AG10803 (cell line): ENCODE data around the gene DROSHA.

ENCODE experiments used
- DNase-seq: peaks from one replicate; pipeline ENCODE4 v3.0.0; 2010; ENCODE audit warnings: low read depth
- H3K4me3 ChIP-seq: 2 replicates; pipeline ENCODE4 v1.5.1; 2011; ENCODE audit warnings: mild to moderate bottlenecking, low read length, control low read depth
- TF ChIP-seq, protein P1 (sequence below): conservative IDR thresholded peaks from 2 replicates; pipeline ENCODE4 v1.5.1; 2011; ENCODE audit warnings: mild to moderate bottlenecking, low read length, control low read depth, inconsistent platforms

The DROSHA gene

DNA sequence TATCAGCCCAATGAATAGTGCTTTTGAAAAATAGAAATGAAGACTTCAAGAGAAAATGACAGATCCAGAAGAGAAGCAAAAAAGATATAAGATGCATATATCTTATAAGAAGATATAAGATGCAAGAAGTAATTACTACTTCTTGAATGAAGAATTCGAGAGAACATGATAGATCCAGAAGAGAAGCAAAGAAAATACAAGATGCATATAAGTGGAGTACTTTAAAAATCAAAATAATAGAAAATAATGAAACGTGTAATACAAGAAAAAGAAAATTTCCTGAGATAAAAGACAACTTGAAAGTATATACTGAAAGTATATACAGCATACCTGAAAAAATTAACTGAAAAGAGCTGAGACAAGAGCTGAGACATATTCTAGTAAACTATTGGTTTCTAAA is 76.7 kb downstream of the DROSHA start:
- no peak overlapping the region for H3K4me3 ChIP-seq
- no peak for DNase-seq
- TF ChIP-seq, protein P1, sequence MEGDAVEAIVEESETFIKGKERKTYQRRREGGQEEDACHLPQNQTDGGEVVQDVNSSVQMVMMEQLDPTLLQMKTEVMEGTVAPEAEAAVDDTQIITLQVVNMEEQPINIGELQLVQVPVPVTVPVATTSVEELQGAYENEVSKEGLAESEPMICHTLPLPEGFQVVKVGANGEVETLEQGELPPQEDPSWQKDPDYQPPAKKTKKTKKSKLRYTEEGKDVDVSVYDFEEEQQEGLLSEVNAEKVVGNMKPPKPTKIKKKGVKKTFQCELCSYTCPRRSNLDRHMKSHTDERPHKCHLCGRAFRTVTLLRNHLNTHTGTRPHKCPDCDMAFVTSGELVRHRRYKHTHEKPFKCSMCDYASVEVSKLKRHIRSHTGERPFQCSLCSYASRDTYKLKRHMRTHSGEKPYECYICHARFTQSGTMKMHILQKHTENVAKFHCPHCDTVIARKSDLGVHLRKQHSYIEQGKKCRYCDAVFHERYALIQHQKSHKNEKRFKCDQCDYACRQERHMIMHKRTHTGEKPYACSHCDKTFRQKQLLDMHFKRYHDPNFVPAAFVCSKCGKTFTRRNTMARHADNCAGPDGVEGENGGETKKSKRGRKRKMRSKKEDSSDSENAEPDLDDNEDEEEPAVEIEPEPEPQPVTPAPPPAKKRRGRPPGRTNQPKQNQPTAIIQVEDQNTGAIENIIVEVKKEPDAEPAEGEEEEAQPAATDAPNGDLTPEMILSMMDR, result no peak

DNA sequence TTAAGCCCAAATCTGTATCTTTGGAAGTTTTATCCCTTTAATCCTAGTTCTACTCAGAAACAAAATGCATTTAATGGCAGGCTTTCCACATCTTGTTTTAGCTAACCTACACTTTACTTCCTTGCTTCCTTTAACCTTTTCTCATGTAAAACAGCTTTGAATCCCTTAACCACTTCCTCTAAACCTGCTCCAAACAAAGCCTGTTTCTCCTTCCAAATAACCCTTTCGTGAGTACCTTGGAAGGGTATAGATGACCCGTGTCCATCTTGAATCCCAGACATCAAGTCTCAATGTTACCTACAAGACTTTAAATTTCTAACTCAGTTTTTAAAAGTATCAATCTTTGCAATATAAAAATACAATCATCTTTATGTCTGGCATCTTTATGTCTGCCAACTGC is 78.4 kb downstream of the DROSHA start:
- TF ChIP-seq, protein P1, result no peak
- DNase-seq, result no peak
- no peak overlapping the region for H3K4me3 ChIP-seq

DNA sequence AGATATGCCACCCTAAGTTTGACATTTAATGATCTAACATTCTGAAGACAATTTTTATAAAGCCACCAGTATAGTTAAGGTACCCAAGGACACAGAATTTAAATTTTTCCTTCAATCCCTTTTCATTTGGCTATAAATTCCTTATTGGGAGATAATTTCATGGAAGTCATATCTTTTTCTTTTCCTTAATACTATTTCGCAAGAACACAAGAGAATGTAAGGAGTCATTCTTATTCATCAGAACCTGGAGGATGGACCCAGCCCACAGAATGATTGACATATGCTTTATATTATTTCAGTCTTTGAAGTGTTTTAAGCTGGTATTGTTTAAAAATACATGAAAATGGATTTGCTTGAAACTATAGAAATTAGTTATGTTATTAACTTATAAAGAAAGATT is 79.6 kb downstream of the DROSHA start:
- DNase-seq, result no peak
- TF ChIP-seq, protein P1, result no peak
- H3K4me3 ChIP-seq, result no peak overlapping the region

DNA sequence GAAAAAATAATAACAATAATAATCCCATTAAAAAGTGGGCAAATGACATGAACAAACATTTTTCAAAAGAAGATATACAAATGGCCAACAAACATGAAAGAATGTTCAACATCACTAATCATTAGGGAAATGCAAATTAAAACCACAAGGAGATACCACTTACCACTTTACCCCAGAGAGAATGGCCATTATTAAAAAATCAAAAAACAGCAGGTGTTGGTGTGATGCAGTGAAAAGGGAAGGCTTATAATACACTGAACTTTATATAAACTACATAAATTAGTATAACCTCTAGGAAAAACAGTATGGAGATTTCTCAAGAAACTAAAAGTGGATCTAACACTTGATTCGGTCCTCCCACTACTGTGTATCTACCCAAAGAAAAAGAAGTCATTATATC is 81.9 kb downstream of the DROSHA start:
- DNase-seq, result no peak
- TF ChIP-seq, protein P1, result no peak
- no peak overlapping the region for H3K4me3 ChIP-seq

DNA sequence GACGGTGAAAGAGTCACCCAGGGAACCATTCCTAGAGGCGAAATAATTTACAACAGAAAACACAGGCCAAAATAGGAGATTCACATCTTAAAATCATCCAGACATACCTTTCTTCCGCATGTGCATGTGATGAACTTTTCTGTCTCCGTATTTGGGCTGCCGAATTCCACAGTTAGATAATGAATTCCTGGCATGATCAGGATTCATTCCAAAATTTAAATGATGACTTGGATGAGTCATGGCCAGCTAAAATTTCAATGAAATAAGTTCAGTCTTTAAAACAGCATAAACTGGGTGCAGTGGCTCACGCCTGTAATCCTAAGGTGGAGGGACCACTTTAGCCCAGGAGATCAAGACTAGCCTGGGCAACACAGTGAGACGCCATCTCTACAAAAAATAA is 82.7 kb downstream of the DROSHA start:
- TF ChIP-seq, protein P1, result no peak
- peak; percentile 60 for DNase-seq
- H3K4me3 ChIP-seq, result no peak overlapping the region

GRCh38 chr5:31445041-31445600 is 86.8 kb downstream of the DROSHA start:
- DNase-seq, result no peak

DNA sequence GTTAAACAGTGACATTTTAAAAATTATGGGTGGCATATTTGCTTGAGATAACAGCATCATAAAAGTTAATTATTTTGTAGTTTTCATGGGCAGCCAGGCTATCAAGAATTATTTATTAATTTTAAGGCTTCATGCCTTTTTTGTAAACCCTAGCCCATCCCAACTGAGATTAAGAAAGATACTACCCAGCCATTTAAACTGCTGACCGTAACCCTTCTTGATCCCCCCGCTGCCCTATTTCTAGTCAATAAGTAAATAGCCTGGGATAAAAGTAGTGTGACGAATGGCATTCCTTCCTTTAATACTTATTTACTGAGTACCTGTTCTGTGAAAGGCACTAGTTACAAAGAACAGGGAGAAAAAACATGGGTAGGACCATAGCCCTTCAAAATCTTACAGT is 88.3 kb downstream of the DROSHA start:
- H3K4me3 ChIP-seq, result no peak overlapping the region
- no peak for DNase-seq
- TF ChIP-seq, protein P1, result no peak

More at GRCh38 chr5:31445041-31445600, 86.8 kb downstream of the DROSHA start:
- TF ChIP-seq, protein P1, result no peak
- no peak overlapping the region for H3K4me3 ChIP-seq
